HG03064 (cell line): ENCODE data around the gene WDR18.

ENCODE experiments used
- ATAC-seq: cut with Tn5 transposase; IDR thresholded peaks from one replicate; pipeline ENCODE4 v1.9.1; 2021; ENCODE audit warnings: low read depth; ENCODE audit not compliant: unreplicated experiment

WDR18 gene

GRCh38 chr19:1004803-1005664 is 20.9 kb downstream of the WDR18 start:
- no peak for ATAC-seq

GRCh38 chr19:1006711-1007398 is 22.7 kb downstream of the WDR18 start:
- ATAC-seq: no peak

- no peak for ATAC-seq
These were observed 23.5 kb downstream of the WDR18 start for GRCh38 chr19:1007399-1008251.

- no peak for ATAC-seq
These were observed 24.3 kb downstream of the WDR18 start for GRCh38 chr19:1008268-1009040.

GRCh38 chr19:1009041-1009980 is 25.2 kb downstream of the WDR18 start:
- no peak for ATAC-seq

GRCh38 chr19:1009981-1010538 is 25.9 kb downstream of the WDR18 start:
- ATAC-seq: no peak

GRCh38 chr19:1010586-1011510 is 26.7 kb downstream of the WDR18 start:
- no peak for ATAC-seq

GRCh38 chr19:1011831-1012333 is 27.7 kb downstream of the WDR18 start:
- ATAC-seq: no peak

GRCh38 chr19:1012334-1012733 is 28.2 kb downstream of the WDR18 start:
- no peak for ATAC-seq

GRCh38 chr19:1013218-1013617 is 29.1 kb downstream of the WDR18 start:
- ATAC-seq: no peak

GRCh38 chr19:1014161-1015060 is 30.3 kb downstream of the WDR18 start:
- no peak for ATAC-seq

GRCh38 chr19:1015061-1015781 is 31.1 kb downstream of the WDR18 start:
- ATAC-seq: no peak

- ATAC-seq: no peak
These were observed 31.9 kb downstream of the WDR18 start for GRCh38 chr19:1015782-1016646.

- no peak for ATAC-seq
These were observed 32.5 kb downstream of the WDR18 start for GRCh38 chr19:1016647-1017114.
